Measurements from ENCODE around the gene ANXA11.
"Not testable (repeated sequence)": the region's sequence is repeated elsewhere in the genome, so short reads cannot be mapped to it uniquely, and the experiment has no call there.

ANXA11 gene

GRCh38 chr10:80144067-80144695, 61.2 kb downstream of the ANXA11 start:
- FAIRE-seq: no peak

DNA sequence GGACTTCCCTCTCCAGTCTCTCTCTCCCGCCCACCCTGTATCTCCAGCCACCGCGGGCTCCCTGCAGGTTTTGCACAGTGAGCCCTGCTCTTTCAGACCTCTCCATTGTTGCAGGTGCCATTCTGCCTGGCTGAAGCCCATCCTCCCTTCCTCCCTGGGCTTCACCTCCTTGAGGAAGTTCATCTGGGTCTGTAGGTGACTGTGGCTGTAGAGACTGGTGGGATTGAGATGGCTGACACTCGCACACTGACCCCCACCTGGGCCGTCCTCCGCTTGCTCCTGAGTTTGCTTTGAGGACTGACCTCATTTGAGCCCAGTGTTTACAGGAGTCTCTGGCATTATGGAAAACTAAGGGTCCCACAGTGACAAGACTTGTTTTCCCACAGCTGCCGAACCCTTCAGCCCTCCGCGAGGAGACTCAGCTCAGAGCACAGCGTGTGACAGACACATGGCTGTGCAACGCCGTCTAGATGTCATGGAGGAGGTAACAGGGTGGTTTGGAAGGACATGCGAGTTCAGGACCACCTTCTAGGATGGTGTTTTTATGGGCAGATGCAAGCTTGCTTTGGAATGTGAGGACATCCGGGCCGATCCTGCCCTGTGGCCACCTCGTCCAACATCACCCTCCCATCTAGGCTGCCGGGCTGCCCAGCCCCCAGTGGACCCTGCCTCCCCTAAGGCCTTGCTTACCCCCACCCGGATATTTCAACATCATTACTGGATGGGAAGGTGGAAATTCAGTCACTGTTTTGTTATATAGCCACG, 63.5 kb downstream of the ANXA11 start:
- FAIRE-seq: no peak

DNA sequence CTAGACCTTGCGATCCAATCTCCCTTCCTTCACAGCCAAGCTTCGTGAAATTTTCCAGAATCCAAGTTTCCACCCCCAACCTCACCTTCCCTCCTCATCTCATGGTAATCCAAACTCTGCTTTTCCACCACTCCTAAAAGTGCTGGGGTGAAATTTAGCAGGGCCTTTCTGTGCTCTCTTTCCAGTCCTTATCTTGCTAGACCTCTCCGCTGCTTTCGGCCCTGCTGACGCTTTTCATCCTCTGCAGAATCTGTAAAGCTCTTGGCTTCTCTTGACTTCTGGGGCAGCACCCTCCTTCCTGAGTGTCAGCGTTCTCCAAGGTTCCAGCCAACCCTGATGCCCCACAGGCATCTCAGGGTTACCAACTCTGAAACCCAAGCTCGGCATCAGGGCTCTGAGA, 65.1 kb downstream of the ANXA11 start:
- FAIRE-seq: no peak

GRCh38 chr10:80139265-80139664, 66.1 kb downstream of the ANXA11 start:
- no peak for FAIRE-seq

GRCh38 chr10:80137920-80138319, 67.4 kb downstream of the ANXA11 start:
- FAIRE-seq: no peak

GRCh38 chr10:80137031-80137862, 68.1 kb downstream of the ANXA11 start:
- no peak for FAIRE-seq

DNA sequence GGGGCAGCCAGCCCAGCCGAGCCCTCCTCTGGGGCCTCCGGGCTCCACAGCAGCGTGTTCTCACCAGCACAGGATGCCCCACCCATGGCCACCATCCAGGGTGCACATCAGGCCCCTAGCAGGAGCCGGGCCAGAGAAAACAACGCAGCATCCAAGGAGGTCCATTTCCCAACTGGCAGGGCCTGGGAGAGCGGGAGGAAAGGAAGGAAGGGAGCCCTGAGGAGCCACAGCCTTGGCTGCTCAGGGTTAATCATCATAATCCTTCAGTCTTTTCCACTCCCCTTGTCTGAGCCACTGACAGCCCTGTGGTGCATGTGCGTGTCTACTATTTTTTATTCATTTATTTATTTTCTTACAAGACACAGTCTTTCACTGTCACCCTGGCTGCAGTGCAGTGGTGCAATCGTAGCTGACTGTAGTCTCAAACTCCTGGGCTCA, 69.2 kb downstream of the ANXA11 start:
- FAIRE-seq: no peak

- not testable (repeated sequence) for FAIRE-seq
Measured at GRCh38 chr10:80133687-80134086, 71.7 kb downstream of the ANXA11 start.

DNA sequence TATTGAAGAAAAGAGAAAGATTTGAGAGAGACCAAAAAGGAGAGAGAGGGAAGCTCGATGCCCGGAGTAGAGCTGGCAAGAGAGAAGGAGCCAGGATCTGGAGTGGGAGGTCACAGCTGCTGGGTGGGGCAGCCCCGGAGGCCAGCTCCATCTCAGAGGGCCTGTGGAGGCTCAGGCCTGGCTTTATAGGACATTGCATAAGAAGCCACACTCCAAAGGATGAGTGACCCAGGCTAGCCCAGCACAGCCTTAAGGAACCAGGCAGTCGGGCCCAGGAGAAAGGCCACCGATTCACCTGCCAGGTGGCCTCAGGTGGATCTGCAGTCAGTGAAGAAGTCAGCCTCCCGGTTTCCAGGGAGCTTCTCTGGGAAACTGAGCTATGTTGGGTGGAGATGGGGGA, 72.1 kb downstream of the ANXA11 start:
- no peak for FAIRE-seq

DNA sequence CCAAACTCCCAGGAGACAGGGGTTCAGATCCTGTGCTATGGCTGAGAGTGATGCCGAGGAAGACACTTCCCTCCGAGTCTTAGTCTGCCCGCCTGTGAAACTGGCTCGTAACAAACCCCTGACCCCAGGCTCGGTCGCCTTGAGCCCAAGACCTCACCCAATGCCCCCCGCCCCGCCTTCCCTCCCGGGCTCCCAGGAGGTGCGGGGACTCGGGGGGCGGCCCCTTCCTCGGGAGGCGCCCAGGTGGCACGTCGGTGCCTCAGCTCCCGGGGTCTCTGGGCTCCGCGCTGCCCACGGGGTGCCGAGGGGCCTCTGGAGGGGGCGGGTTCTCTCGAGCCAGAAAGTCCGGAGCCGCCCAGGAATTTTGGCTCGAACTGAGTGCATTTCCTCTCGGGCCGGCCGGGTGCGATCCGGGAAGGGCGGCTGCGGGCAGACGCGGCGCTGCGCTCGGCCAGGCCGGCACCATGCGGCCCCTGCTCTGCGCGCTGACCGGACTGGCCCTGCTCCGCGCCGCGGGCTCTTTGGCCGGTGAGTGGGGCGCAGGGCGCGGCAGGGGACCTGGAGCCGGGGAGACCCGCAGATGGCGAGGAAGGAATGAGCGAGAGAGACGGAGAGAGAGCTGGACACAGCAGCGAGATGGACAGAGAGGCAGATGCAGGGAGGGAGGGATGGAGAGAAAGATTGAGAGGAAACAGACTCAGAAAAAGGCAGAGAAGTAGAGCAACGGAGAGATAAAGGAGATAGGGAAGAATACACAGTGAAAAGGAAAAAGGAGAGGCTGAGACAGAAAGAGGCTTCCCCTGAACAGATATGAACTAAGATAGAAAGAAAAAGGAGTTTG, 72.8 kb downstream of the ANXA11 start, which contains the start of gene PLAC9:
Gene PLAC9 (plus strand): TSS at position 432 of the 841 bp plus-strand sequence. CDS start 33 bp downstream, at position 465.
- FAIRE-seq: no peak

DNA sequence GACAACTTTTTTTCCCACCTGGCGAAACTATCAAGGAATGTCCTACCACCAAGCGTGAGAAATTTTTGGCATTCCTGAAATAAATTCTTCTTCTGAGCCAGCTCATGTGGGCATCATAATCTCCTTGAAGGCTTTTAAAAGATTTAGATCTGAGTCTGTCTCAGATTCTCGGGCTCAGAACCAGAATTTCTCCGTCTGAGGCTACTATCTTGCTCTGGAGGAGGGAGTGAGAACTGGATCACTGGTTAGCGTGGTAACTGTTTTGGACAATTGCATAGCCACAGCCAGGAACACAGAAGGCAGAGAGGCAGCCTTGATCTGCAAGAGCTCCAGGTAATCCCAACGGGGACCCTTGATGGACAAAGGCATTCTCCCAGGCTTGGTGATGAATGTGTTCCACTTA, 73.8 kb downstream of the ANXA11 start:
- no peak for FAIRE-seq

DNA sequence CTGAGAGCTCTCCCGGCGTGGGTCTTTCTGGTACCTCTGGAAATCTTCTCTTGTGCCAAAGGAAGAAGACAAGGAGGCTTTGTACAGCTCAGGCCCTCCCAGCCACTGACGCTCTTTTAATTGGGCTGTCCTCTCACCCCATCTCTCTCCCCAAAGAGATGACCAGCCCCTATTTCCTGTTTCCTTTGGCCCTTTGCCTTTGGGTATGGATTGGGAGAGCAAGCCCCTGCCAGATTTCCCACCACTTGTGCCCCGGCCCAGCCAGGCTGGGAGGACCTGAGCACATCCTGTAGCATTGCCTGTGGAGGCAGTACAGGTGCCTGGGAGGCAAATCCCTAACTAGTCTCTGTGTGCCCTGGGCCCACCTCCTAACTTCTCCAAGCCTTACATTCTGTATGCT, 78.5 kb downstream of the ANXA11 start:
- FAIRE-seq: no peak

- FAIRE-seq: no peak
Measured at GRCh38 chr10:80122746-80123145, 82.6 kb downstream of the ANXA11 start.

- no peak for FAIRE-seq
Measured at GRCh38 chr10:80122110-80122710, 83.1 kb downstream of the ANXA11 start.

DNA sequence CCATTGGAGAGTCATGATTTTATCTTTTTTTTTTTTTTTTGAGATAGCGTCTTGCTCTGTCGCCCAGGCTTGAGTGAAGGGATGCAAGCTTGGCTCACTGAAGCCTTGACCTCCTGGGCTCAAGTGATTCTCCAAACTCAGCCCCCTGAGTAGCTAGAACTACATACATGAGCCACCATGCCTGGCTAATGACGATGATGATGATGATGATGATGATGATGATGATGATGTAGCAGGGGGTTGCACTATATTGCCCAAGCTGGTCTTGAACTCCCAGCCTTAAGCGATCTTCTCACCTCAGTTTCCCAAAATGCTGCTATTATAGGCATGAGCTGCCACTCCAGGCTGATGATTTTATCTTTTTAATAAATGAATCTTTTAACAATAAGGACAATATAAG, 86.7 kb downstream of the ANXA11 start:
- FAIRE-seq: no peak

GRCh38 chr10:80110986-80111385, 94.4 kb downstream of the ANXA11 start:
- no peak for FAIRE-seq

DNA sequence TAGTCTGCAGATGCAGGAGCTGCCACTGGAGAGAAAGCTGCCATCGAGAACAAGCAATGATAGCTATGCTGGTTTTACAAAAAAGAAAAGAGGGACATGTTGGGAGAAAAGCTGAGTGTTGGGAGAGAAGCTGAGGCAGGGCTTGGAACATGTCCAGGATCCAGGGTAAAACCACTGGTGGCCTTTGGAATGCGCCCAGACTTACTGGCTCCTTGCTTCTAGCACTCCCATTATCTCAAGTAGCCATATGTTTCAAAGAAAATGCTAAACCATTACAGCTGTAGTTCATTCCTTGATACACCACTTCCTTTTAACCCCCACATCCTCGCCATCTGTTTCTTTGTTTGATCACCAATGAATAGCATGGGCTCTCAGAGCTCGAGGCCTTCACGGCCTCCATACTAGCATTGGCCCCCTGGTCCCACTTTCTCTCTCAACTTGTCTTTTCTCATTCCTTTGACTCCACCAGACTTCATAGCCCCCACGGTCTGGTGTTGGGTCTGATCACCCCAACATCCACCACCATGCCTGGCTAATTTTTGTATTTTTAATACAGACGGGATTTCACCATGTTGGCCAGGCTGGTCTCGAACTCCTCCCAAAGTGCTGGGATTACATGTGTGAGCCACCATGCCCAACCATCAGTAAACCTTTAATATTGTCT, 96.6 kb downstream of the ANXA11 start:
- FAIRE-seq: no peak

- no peak for FAIRE-seq
Measured at GRCh38 chr10:80104066-80104926, 101.0 kb downstream of the ANXA11 start.

Data from colon (tissue), 2 donors.